NCI-H510A treated with DMSO at 0.1 percent for 48 hours (cell line): ENCODE results near the gene PTGES2.
A peak's percentile ranks its signal among the peaks of the same experiment; 100 is the strongest.

Experiments used
- DNase-seq: peaks from one replicate; lab custom pipeline; 2025; lab: John Stamatoyannopoulos, UW

Gene PTGES2

DNA sequence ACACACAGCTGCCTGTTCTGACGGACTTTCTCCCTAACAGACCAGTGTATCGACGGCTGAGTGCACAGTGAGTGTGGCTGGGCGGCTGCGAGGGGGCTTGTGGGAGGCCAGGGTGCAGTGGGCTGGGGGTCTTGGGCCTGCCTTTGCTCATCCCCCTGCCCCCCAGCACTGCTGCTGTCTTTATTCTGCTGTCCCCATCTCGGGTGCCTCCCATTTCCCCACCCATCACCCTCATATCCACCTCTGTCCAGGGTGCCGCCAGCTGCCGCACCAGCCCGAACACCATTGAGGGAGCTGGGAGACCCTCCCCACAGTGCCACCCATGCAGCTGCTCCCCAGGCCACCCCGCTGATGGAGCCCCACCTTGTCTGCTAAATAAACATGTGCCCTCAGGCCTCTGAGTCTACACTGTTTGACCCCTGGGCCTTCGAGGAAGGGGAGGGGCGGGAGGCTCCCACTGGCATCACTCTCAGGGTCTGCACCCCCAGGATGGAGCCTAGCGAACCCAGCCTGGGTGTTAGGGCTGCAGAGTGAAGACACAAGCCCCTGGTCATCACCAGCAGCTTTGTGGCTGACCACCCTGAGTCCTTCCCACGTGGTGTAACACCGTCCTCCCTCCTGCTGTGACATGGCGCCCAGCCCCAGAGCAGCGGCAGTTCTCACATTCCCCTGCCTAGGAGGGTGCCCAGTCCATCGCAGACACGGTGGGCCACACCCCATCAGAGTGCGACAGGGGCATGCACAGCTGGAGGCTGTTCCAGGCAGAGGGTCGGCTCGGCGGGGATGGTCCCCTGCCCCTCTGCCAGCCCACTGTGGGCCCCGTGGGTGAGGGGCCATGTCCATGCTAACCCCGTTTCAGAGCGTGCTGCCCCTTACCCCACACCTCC lies 25.8 kb upstream of the PTGES2 start:
- no peak for DNase-seq

DNA sequence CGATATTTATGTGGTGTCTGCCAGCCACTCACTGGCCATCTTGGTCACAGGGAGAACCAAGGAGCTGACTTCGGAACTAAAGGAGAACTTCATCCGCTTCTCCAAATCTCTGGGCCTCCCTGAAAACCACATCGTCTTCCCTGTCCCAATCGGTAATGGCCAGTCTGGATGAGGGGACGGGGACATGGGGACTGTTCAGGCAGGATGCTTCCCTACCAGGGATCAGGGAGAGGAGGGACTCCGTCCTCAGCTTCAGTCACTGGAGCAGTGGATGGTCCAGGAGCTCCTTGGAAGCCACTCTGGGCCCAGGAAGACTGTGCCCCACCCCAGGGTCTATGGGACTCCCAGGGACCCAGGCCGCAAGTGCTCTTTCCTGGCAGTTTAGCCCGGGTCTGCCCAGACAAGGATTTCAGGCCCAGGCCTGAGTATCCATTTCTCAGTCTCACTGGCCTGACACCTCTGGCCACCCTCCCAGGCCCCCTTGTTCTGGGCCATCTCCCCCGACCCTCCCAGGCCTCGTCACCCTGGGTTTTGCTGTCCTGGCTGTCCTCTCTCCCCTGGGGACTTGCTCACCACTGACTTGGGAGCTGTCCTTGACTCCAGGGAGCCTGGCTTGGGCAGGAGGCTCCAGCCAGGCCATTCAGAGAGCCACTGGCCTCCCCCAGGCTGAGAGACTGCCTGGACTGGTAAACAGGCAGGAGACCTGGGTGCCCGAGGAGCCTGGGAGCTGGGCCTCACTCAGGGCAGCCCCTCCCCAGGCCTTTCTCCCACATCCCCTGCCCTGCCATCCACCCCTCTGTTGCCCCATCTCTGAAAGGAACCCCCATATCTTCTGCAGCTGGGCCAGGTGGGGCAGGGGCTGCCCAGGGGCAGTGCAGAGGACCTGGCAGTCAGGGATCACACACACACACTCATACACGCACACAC lies 24.9 kb upstream of the PTGES2 start:
- no peak for DNase-seq

DNA sequence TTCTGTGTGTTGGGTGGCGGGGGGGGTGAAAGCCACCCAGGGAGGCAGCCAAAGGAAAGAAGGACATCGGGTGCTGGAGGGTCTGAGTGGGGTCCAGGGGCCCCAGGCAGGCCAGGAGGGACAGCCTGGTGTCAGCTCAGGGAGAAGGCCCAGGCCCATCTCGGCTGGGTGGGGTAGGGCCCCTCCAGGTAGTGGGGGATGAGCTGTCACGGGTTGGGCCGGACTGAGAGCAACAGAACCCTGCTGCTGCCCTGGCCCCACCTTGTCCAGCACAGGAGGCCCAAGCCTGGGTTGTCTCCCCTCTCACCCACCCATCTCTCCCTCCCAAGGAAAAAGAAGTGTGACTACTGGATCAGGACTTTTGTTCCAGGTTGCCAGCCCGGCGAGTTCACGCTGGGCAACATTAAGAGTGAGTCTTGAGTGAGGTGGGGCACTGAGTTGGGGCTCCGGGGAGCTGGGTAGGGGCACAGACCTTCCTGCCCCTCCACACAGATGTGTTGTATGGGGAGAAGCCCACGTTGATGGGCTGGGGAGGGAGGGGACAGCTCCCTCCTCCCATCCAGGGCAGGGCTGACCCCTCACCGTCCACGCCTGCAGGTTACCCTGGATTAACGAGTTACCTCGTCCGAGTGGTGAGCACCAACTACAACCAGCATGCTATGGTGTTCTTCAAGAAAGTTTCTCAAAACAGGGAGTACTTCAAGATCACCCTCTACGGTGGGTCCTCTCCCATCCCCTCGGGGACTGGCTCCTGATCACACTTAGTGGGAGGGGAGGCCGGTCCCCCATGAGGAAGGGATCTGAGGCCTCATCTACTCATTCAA lies 24.0 kb upstream of the PTGES2 start:
- DNase-seq = no peak

DNA sequence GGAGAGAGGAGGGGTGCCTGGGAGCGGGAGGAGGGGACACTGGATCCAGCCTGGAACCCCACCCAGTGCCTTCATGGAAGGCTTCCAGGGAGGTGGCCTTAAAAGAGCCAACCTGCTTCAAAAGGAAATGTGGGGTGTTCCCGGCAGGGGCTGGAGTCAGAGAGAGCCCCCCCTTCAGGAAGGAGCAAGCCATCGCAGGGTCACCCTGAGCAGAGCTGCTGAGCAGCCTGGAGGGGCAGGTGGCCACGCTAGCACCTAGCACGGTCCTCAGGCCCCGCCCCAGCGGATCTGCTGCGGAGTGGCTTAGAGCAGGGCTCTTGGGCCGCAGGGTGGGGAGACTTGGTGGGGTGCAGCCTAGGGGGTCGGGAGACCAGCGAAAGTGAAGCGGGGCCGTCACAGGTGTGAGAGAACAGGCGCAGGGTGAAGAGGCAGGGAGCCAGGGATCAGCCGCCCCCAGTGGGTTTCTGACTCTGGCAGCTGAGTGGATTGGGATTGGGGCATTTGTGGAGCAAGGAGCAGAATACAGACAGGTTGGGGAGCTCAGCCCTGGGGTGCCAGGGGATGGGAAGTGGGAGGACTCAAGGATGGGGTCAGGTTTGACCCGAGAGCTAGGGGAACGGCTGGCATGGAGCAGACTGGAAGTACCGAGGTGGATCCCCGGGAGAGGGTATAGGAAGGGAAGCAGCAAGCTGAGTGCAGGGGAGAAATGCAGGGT lies 23.2 kb upstream of the PTGES2 start:
- DNase-seq = peak; percentile 18

DNA sequence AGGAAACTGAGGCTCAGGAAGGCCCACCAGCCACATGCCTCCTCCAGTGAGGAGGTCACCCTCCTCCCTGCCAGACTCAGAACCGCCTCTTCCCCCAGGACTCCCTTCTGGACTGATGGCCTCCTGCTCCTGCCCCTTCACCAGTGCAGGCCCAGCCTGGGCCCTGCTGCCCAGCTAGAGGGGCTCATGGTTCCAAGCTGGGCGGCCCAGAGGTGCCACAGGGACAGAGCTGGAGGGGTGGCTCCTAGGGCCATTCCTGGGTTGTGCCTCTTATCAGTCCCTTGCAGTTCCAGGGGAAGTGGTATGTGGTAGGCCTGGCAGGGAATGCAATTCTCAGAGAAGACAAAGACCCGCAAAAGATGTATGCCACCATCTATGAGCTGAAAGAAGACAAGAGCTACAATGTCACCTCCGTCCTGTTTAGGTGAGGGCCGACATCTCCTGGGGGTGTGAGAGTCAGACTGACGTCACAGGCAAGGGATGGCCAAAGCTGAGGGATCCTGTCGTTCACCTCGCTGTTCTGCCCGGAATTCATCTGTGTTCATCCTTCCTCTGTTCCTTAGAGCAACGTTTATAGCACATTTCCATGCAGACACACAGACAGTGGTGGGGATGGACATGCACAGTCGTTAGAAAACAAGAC lies 22.5 kb upstream of the PTGES2 start:
- DNase-seq = no peak

DNA sequence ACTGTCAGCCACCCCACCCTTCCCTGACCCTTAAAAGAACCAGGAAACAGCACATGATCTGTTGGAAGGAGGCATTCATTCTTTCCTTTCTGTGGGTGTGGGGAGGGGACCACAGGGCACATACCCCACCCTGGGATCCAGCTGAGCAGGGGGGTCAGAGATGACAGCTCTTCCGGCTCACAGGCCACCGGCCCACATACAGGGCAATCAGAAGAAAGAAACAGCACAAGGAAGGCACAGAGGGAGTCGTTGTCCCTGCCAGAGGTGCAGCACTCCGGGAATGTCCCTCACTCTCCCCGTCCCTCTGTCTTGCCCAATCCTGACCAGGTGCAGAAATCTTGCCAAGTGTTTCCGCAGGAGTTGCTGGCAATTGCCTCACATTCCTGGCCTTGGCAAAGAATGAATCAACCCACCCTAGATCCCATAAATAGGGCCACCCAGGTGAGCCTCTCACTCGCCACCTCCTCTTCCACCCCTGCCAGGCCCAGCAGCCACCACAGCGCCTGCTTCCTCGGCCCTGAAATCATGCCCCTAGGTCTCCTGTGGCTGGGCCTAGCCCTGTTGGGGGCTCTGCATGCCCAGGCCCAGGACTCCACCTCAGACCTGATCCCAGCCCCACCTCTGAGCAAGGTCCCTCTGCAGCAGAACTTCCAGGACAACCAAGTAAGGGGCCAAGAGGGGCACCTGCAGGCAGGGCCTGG lies 21.6 kb upstream of the PTGES2 start, which contains the start of gene LCN2:
Gene LCN2 (plus strand): TSS at position 453 of the 701 bp plus-strand sequence. CDS start 73 bp downstream, at position 526.
- no peak for DNase-seq

DNA sequence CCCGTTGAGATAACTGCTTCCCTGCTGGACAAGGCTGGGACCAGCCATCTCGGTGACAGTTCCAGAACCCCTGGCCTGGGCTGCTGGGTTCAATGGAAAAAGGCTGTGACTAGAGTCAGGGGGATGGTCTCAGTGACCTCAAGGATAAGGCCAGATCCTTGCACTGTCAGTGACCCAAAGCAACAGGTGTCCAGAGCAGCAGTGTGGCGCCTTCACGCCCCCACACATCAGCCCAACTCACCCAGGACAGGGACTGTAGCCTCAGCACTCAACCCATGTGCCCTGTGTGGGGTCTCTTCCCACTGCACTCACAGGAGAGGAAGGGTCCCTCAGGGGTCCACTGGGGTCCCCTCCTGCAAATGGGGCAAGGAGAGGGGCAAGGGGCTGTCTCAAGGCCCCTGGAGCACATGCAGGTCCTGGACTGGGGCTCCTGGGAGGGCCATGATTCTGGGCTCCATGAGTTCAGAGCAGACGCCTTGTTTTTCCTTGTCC lies 21.0 kb upstream of the PTGES2 start:
- DNase-seq = no peak

DNA sequence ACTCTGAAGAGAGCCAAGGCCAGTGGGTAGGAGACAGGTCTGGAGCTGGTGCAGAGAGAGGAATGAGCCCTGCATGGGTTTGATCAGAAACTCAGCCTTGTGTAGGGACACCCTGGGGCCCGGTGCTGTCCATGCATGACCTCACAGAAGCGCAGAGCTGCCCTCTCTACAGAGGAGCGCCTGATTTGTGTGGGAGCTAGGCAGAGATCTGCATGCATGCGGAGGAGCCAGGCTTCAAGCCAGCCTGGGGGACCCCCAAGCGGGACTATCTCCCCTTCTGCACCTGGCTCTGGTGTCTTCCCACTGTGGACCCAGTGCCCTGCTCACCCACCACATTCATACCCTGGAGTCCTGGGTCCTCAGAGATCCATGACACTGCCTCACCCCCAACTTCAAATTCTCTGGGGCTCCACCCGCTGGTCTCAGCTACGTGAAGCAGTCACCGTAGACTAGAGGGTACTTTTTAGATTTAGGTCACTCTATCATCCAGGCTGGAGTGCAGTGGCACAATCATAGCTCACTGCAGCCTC lies 19.1 kb upstream of the PTGES2 start:
- DNase-seq = no peak

DNA sequence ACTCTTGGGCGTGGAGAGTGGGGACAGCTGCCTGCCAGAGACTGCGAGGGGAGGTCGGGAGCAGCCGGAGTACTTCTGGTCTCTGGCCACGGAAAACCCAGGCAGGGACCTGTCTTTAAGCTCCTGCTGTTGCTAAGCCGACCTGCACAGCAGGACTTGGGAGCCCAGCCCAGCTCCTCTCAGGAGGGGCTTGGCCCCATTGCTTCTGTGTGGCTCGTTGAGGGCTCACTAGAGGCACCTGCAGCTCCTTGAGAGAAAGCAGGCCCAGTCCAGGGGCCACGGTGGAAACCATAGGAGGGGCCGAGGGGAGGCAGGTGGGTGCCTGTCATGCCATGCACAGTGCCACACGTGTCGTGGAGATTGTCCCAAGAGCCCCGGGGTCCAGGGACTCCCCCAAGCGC lies 18.4 kb upstream of the PTGES2 start:
- no peak for DNase-seq

DNA sequence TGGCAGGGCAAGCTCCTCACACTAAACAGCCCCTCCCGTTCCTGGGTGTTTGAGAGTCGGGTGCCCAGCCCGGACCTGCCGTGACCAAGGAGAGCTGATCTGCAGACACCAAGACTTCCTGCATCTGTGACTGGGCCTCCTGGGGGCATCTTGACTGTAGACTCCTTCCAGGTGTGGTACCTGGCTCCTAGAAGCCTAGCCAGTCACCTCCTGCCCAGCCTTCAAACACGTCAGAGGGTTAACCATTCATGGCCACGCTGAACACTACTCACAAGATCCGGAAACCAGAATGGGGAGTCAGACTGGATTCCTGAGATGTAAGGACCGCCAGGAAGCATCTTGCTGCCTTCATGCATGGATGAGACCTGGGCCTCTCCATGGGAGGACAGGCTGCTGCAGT lies 18.0 kb upstream of the PTGES2 start:
- no peak for DNase-seq

DNA sequence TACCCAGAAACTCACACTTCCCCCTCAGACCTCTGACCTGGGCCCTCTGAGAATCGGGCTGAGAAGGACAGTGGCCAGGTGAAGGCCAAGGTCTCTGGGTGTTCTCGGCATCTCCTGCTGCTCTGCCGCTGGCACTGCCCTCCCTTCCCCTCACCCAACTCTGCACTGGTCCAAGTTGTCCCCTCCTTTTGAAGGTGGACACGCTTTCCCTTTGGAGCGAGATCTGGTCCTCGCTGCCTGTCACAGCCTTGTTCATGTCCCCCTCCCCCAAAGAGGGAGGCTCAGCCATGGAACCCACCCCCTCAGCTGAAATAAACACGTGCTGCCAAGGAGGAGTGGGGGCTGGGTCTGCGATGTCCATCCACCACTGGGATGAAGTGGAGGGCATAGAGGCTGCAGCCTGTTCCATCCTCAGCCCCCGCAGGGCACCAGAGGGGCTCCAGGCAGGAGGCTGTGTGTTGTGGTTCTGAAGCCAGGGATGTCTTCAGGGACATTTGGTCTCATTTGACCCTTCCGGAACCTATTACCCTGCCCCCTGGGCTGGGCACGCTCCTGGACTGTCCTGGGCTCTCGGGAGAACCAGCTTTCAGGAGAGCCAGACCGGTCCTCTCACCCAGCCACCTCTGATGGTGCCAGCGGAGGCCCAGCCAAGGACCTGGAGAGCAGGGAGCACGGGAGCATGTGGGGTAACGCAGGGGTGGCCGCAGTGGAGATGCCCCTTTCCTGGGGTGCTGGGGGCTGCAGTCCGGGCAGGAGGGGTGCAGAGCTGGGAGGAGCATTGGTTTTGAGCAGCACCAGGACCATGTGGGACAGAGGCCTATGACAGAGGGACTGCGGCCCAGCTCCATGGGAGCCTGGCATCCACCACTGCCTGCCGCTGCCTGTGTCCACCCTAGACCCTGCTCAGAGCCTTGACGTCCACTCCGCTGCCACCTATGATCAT lies 17.0 kb upstream of the PTGES2 start:
- no peak for DNase-seq

DNA sequence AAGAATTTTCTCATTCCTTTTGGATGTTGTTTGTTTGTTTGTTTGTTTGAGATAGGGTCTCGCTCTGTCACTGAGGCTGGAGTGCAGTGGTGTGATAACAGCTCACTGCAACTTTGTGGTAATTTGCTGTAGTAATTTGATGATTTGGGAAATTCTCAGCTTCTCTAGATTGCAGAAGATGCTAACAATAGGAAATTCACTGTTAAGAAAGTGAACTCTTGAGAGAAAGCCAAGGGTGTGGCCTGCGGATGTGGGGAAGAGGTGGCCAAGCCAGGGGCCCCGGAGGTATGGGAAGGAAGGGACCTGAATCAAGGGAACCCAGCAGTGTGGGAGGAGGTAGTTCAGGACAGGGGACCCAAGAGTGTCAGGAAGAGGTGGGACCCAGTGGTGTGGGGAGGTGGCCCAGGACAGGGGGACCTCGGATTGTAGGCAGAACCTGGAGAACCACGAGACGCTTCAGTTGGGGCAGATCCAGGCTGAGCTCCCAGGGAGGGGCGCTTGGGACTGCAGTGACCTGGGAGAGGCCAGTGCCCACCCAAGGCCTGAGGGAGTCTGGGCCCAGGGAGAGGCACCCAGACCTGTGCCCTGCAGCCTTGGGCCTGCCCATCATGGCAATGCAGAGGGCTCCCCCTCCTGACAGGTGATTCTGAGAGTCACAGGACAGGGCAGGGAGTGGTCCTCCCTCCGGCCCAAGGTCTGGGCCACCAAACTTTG lies 16.2 kb upstream of the PTGES2 start:
- DNase-seq = no peak

DNA sequence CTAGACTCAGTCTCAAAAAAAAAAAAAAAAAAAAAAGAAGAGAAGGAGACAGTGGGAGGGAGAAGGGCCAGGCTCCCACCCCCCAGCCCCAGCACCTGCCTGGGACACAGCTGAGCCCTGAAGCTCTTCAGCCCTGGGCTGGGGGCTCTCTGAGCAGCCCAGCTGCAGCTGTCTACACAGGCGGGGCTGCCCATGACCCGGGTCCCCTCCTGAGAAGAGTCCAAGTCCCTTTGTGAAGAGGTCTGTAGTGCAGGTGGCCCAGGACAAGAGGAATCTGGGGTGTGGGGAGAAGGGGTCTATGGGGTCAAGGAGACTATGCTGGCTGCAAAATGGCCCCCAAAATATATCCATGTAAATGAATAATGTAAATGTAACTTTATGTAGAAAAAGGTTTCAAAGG lies 15.1 kb upstream of the PTGES2 start:
- DNase-seq = no peak

DNA sequence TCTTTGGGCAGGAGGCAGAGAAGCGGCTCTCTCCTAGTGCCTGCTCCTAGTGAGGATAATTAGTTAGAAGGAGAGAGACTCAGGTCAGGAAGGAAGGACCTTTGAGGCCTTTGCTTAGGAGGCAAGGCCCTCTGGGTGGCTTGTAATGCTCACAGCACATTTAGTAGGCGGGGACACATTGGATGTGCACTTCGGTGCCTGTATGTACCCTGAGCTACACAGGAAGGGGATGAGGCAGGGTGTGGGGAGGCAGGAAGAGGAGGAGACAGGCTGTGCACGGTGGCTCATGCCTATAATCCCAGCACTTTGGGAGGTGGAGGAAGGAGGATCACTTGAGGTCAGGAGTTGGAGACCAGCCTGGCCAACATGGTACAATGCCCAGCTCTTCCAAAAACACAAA lies 14.5 kb upstream of the PTGES2 start:
- DNase-seq = no peak

DNA sequence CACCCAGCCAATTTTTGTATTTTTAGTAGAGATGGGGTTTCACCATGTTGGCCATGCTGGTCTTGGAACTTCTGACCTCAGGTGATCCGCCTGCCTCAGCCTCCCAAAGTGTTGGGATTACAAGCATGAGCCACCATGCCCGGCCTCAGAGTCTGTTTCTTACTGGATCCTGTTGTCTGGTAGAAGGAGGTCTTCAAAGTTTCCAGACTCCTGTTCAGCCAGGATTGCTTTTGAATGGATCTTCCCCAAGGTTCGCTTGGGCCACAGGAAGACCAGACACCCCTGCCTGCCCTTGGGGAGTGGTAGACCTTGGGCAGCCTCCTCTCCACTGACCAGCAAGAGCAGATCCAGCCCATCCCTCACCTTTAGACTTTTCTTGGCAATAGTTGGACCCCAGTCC lies 14.1 kb upstream of the PTGES2 start:
- no peak for DNase-seq

DNA sequence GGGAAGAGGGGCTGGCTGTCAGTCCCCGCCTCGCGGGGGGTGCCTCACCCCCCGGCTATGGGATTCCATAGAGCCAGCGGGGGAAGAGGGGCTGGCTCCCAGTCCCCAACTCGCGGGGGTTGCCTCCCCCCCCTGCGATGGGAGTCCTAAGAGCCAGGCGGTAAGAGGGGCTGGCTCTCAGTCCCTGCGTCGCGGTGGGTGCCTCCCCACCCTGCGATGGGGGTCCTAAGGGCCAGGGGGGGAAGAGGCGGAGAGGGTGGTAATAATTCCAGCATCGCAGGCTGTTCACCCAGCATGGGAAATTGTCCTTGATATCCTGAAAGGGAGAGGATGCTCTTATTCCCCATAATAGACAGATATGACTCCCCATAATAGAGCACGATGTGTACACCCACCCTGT lies 12.1 kb upstream of the PTGES2 start:
- DNase-seq = no peak

DNA sequence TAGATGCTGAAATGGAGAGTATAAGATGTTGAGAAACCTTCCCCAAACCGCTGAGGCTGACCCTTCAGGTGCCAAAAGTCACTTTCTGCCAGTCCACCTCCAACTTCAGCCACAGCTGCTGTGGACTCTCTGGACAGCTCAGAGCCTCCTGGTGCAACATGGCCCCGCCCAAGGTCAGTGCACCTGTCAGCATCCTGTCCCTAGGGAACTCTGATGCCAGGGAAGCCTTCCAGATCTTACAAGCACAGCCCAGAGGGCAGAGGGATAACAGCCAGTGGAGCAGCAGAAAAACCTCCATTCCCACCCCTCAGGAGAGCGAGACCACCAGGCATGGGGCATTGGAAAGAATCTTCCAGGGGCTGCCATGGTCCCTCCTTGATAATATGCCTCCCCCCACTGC lies 10.5 kb upstream of the PTGES2 start:
- DNase-seq = no peak
